ENCODE results near the gene RFC3. TPM values are rescaled to one million over a fixed set of nuclear protein-coding genes. Genes with fewer than 3 reads are reported as not detected.
"Not testable (repeated sequence)": the region's sequence is repeated elsewhere in the genome, so short reads cannot be mapped to it uniquely, and the experiment has no call there.

RFC3 gene
- total and polyA plus RNA-seq, 2 of the 13 experiments (the other 11 are each of a cell fraction or from before 2014, with no cell fraction given): 16.0 to 55.7 TPM

GRCh38 chr13:33800646-33801186 is 17.2 kb upstream of the RFC3 start:
- Histone ChIP-seq H3K27me3 (ENCODE audit: control insufficient read depth in 1 of 2, insufficient read depth in 2 of 2, low read length in 2 of 2) (no peaks in the 10 kb centered on the region), H3K79me2 (ENCODE audit: insufficient read depth, low read length) (no peaks in the 10 kb centered on the region), H3K4me3 (replicated peaks in 1 of 3; ENCODE audit: insufficient read depth in 1 of 3, low read depth in 2 of 3, low read length in 3 of 3) (no peak overlapping the region), H3K4me2 (ENCODE audit: low read depth, low read length) (peak overlapping the region; percentile 37), H2AFZ (ENCODE audit: low read length) (no peak overlapping the region), H3K36me3 (replicated peaks in 1 of 2; ENCODE audit: control insufficient read depth in 1 of 2, insufficient read depth in 2 of 2, low read length in 2 of 2) (no peaks in the 10 kb centered on the region), H3K9ac (ENCODE audit: insufficient read depth, low read depth, low read length) (no peak overlapping the region), H3K9me3 (ENCODE audit: low read length) (no peaks in the 10 kb centered on the region), H3K27ac (ENCODE audit: extremely low read length, insufficient read depth, low read length) (no peak overlapping the region), H3K4me1 (ENCODE audit: insufficient read depth, low read length) (peaks cover 13% of the 10 kb centered on the region; the same call in 1 of the 2 replicates), H4K20me1 (ENCODE audit: insufficient read depth, low read length) (no peaks in the 10 kb centered on the region)
- no peak for FAIRE-seq
- no TSS peak for BruUV-seq (replicated peaks)
- ChIA-PET CTCF (ENCODE audit: low intra/inter-chr PET ratio, low total read pairs) (no interaction called here), POLR2A (interaction anchor here (1.2 kb wide), 1 partner anchor 11 kb away, joined by 3 read pairs; no protein-coding TSS in a partner anchor)
- TF ChIP-seq ZSCAN31 (CRISPR knock-in tag; IDR thresholded peaks at IDR 0.05; ENCODE audit: low read depth): no peak
- intact Hi-C loops (cut with micrococcal nuclease; ENCODE audit: unreplicated experiment) (loop anchor here (2.0 to 5.0 kb wide), 2 partner anchors 130 to 277 kb away; no protein-coding TSS in a partner anchor), in situ Hi-C loops (cut with HindIII; ENCODE audit: extremely low pct_ligation_motif_present, low pct_unique_long_range_greater_than_20kb) (no loop called here)
- DNase-seq (ENCODE audit: low spot score): no peak
- 15% methylated on average over 3 of the region's 3 CpGs for WGBS (ENCODE audit: low lambda C conversion rate)
- no peak for ATAC-seq

GRCh38 chr13:33806470-33807248 is 11.3 kb upstream of the RFC3 start:
- no peak overlapping the region for H3K4me2 ChIP-seq (ENCODE audit: low read depth, low read length)
- no peak overlapping the region for H2AFZ ChIP-seq (ENCODE audit: low read length)
- no peaks in the 10 kb centered on the region for H3K27me3 ChIP-seq (ENCODE audit: control insufficient read depth in 1 of 2, insufficient read depth in 2 of 2, low read length in 2 of 2)
- ATAC-seq (no peak), FAIRE-seq (no peak), DNase-seq (ENCODE audit: low spot score) (no peak)
- H4K20me1 ChIP-seq (ENCODE audit: insufficient read depth, low read length): no peaks in the 10 kb centered on the region
- intact Hi-C loops (cut with micrococcal nuclease; ENCODE audit: unreplicated experiment): no loop called here
- H3K36me3 ChIP-seq (replicated peaks in 1 of 2; ENCODE audit: control insufficient read depth in 1 of 2, insufficient read depth in 2 of 2, low read length in 2 of 2): no peaks in the 10 kb centered on the region
- no TSS peak for BruUV-seq (replicated peaks)
- no peaks in the 10 kb centered on the region for H3K9me3 ChIP-seq (ENCODE audit: low read length)
- no peak overlapping the region for H3K27ac ChIP-seq (ENCODE audit: extremely low read length, insufficient read depth, low read length)
- TF ChIP-seq ZNF274 (CRISPR knock-in tag; IDR thresholded peaks at IDR 0.05): no peak
- no peak for TF ChIP-seq AKAP8 (CRISPR knock-in tag; IDR thresholded peaks at IDR 0.05)
- TF ChIP-seq ZNF670 (CRISPR knock-in tag; IDR thresholded peaks at IDR 0.05; ENCODE audit: borderline replicate concordance): no peak
- no peak for TF ChIP-seq ZNF782 (CRISPR knock-in tag; IDR thresholded peaks at IDR 0.05; ENCODE audit: borderline replicate concordance)
- no peak for TF ChIP-seq GATAD1 (CRISPR knock-in tag; IDR thresholded peaks at IDR 0.05)
- no peak for TF ChIP-seq NFATC3 (CRISPR knock-in tag; IDR thresholded peaks at IDR 0.05)
- H3K9ac ChIP-seq (ENCODE audit: insufficient read depth, low read depth, low read length): no peak overlapping the region
- 46% methylated on average over 8 of the region's 8 CpGs for WGBS (ENCODE audit: low lambda C conversion rate)
- no peaks in the 10 kb centered on the region for H3K4me1 ChIP-seq (ENCODE audit: insufficient read depth, low read length)
- CTCF ChIA-PET (ENCODE audit: low intra/inter-chr PET ratio, low total read pairs): no interaction called here
- POLR2A ChIA-PET: no interaction called here
- no peaks in the 10 kb centered on the region for H3K79me2 ChIP-seq (ENCODE audit: insufficient read depth, low read length)
- H3K4me3 ChIP-seq (replicated peaks in 1 of 3; ENCODE audit: insufficient read depth in 1 of 3, low read depth in 2 of 3, low read length in 3 of 3): no peak overlapping the region
- in situ Hi-C loops (cut with HindIII; ENCODE audit: extremely low pct_ligation_motif_present, low pct_unique_long_range_greater_than_20kb): no loop called here

DNA sequence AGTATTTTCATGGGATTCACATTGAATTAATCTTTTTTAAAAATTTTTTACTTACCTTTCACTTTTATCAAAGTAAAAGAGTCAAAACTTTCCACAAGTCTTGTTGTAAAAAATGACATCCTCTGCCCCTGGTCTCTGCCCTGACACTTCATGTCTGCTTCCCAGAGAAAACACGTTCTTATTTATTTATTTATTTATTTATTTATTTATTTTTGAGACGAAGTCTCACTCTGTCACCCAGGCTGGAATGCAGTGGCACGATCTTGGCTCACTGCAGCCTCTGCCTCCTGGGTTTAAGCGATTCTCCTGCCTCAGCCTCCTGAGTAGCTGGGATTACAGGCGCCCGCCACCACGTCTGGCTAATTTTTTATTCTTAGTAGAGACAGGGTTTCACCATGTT is 5.1 kb upstream of the RFC3 start:
- POLR2A ChIA-PET; in situ Hi-C loops (cut with HindIII; ENCODE audit: extremely low pct_ligation_motif_present, low pct_unique_long_range_greater_than_20kb); FAIRE-seq; H3K4me3 ChIP-seq (replicated peaks in 1 of 3; ENCODE audit: insufficient read depth in 1 of 3, low read depth in 2 of 3, low read length in 3 of 3); H3K27ac ChIP-seq (ENCODE audit: extremely low read length, insufficient read depth, low read length); H4K20me1 ChIP-seq (ENCODE audit: insufficient read depth, low read length); DNase-seq (ENCODE audit: low spot score); H3K9ac ChIP-seq (ENCODE audit: insufficient read depth, low read depth, low read length); BruUV-seq (replicated peaks); H3K79me2 ChIP-seq (ENCODE audit: insufficient read depth, low read length); H2AFZ ChIP-seq (ENCODE audit: low read length); CTCF ChIA-PET (ENCODE audit: low intra/inter-chr PET ratio, low total read pairs); H3K4me2 ChIP-seq (ENCODE audit: low read depth, low read length); ATAC-seq; H3K9me3 ChIP-seq (ENCODE audit: low read length); H3K36me3 ChIP-seq (replicated peaks in 1 of 2; ENCODE audit: control insufficient read depth in 1 of 2, insufficient read depth in 2 of 2, low read length in 2 of 2); H3K27me3 ChIP-seq (ENCODE audit: control insufficient read depth in 1 of 2, insufficient read depth in 2 of 2, low read length in 2 of 2); intact Hi-C loops (cut with micrococcal nuclease; ENCODE audit: unreplicated experiment): not testable (repeated sequence)
- WGBS (ENCODE audit: low lambda C conversion rate): 71% methylated on average over 7 of the region's 7 CpGs
- peaks cover 27% of the 10 kb centered on the region for H3K4me1 ChIP-seq (ENCODE audit: insufficient read depth, low read length)
